A673 (cell line): ENCODE results near the gene SGK1. TPM values are rescaled to one million over a fixed set of nuclear protein-coding genes. Genes with fewer than 3 reads are reported as not detected.

Experiments used
- BruUV-seq: library from RNA; stranded (reverse); fragments of 400-500 nt; replicated peaks from 2 replicates; lab custom pipeline; 2021; lab: Mats Ljungman, UMichigan
- CTCF ChIA-PET: fragments of 300-600 bp; sonication (Branson Sonifier 250); formaldehyde crosslinking; loops from one replicate; lab custom pipeline; 2022; ENCODE audit warnings: antibody characterized with exemption; lab: Charles Lee
- POLR2A ChIA-PET: fragments of 300-600 bp; sonication (Branson Sonifier 250); formaldehyde crosslinking; loops from one replicate; lab custom pipeline; 2022; ENCODE audit warnings: antibody characterized with exemption; ENCODE audit not compliant: low non-redundant PET; lab: Charles Lee
- DNase-seq: peaks from one replicate; pipeline ENCODE4 v3.0.0-alpha.2; 2015; ENCODE audit warnings: low spot score
- H3K27ac ChIP-seq: fragments of 200-600 bp; sonication (generic); 2 replicates; pipeline ENCODE4 v1.5.1; 2016; ENCODE audit warnings: mixed run types, low read depth, mild to moderate bottlenecking, mixed read lengths, antibody characterized with exemption, low read length; ENCODE audit not compliant: poor library complexity, severe bottlenecking
- H3K27me3 ChIP-seq: fragments of 200-600 bp; sonication (generic); replicated peaks from 2 replicates; pipeline ENCODE4 v1.6.1; 2017; ENCODE audit warnings: mixed run types, low read depth, mild to moderate bottlenecking, mixed read lengths, antibody characterized with exemption, low read length; ENCODE audit not compliant: insufficient read depth, poor library complexity
- H3K36me3 ChIP-seq: fragments of 200-600 bp; sonication (generic); 2 replicates; pipeline ENCODE4 v1.6.1; 2016; ENCODE audit warnings: mixed run types, mild to moderate bottlenecking, mixed read lengths, antibody characterized with exemption, low read length; ENCODE audit not compliant: insufficient read depth, poor library complexity, severe bottlenecking
- H3K4me1 ChIP-seq: fragments of 200-600 bp; sonication (generic); 2 replicates; pipeline ENCODE4 v1.6.1; 2017; ENCODE audit warnings: mixed run types, mild to moderate bottlenecking, mixed read lengths, antibody characterized with exemption, low read length; ENCODE audit not compliant: insufficient read depth, poor library complexity, severe bottlenecking
- H3K4me3 ChIP-seq: fragments of 200-600 bp; sonication (generic); 2 replicates; pipeline ENCODE4 v1.5.1; 2016; ENCODE audit warnings: low read depth, mixed run types, mild to moderate bottlenecking, mixed read lengths, low read length; ENCODE audit not compliant: poor library complexity, severe bottlenecking
- H3K9me3 ChIP-seq: fragments of 200-600 bp; sonication (generic); 2 replicates; pipeline ENCODE4 v1.6.1; 2016; ENCODE audit warnings: mixed run types, low read depth, mild to moderate bottlenecking, mixed read lengths, antibody characterized with exemption, low read length; ENCODE audit not compliant: poor library complexity, severe bottlenecking
- CTCF ChIP-seq: fragments of 300-800, 200-600 bp; sonication (generic); conservative IDR thresholded peaks from 2 replicates; pipeline ENCODE4 v1.5.1; 2017; ENCODE audit warnings: low read depth, mild to moderate bottlenecking, antibody characterized with exemption, low read length, moderate library complexity, mixed read lengths
- EZH2 ChIP-seq: fragments of 200-600 bp; sonication (generic); IDR thresholded peaks from 2 replicates; pipeline ENCODE4 v1.6.1; 2017; ENCODE audit warnings: borderline replicate concordance, low read depth, mild to moderate bottlenecking, mixed read lengths, antibody characterized with exemption, low read length; ENCODE audit not compliant: poor library complexity, severe bottlenecking
- intact Hi-C: fragments of 100-400 bp; cut with micrococcal nuclease; formaldehyde crosslinking; loops from one replicate; pipeline ENCODE4 v1.10.0; 2022; ENCODE audit not compliant: unreplicated experiment
- total RNA-seq: library from RNA; stranded (reverse); gene quantifications from 2 replicates; pipeline ENCODE4 v1.2.3, GENCODE V29; 2021

SGK1 gene
- total RNA-seq, 1 experiment from 2014 or later, result 73.3 TPM

- CTCF ChIA-PET, result no interaction called here
- no peak for DNase-seq
- POLR2A ChIA-PET, result no interaction called here
- H3K27ac ChIP-seq, result no peak overlapping the region
- TF ChIP-seq CTCF (no peak), EZH2 (no peak)
- no peaks in the 10 kb centered on the region for H3K36me3 ChIP-seq
- intact Hi-C loops, result no loop called here
- H3K9me3 ChIP-seq, result no peaks in the 10 kb centered on the region
- no TSS peak for BruUV-seq
- H3K4me3 ChIP-seq, result no peak overlapping the region
- H3K27me3 ChIP-seq, result no peaks in the 10 kb centered on the region
- H3K4me1 ChIP-seq, result no peaks in the 10 kb centered on the region
Measured at GRCh38 chr6:134309983-134310605, 7.8 kb downstream of the SGK1 start.

DNA sequence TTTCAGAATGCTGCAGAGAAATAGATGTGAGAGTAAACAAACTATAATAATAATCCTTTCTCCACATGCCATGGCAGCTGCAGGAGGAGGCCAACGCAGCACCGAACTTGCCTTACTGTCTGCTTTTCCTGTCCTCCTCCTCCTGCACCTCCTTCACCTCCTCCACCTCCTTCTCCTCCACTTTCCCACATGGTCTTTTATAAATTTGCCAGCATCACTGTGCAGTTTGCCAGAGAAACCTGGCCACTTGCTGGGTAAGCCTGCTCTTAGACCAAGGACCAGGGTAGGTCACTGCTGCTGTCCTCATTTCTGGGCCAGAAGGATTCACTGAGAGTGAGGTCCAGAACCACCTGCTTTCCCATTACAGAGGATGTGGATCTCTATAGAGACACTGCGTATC lies 8.7 kb downstream of the SGK1 start:
- BruUV-seq, result no TSS peak
- Histone ChIP-seq H3K9me3 (no peaks in the 10 kb centered on the region), H3K4me3 (no peak overlapping the region), H3K36me3 (no peaks in the 10 kb centered on the region), H3K4me1 (no peaks in the 10 kb centered on the region), H3K27ac (no peak overlapping the region), H3K27me3 (no peaks in the 10 kb centered on the region)
- TF ChIP-seq CTCF (no peak), EZH2 (no peak)
- ChIA-PET CTCF (no interaction called here), POLR2A (no interaction called here)
- no peak for DNase-seq
- intact Hi-C loops, result no loop called here

GRCh38 chr6:134308800-134309199 lies 9.1 kb downstream of the SGK1 start:
- no TSS peak for BruUV-seq
- CTCF ChIA-PET, result no interaction called here
- POLR2A ChIA-PET, result no interaction called here

More at GRCh38 chr6:134308800-134309199, 9.1 kb downstream of the SGK1 start:
- intact Hi-C loops, result no loop called here
- H3K9me3 ChIP-seq, result no peaks in the 10 kb centered on the region
- DNase-seq, result no peak
- TF ChIP-seq EZH2 (no peak), CTCF (no peak)
- H3K36me3 ChIP-seq, result no peaks in the 10 kb centered on the region
- H3K27me3 ChIP-seq, result no peaks in the 10 kb centered on the region
- no peak overlapping the region for H3K27ac ChIP-seq
- H3K4me3 ChIP-seq, result no peak overlapping the region
- H3K4me1 ChIP-seq, result no peaks in the 10 kb centered on the region
